Activated naive CD8-positive, alpha-beta T cell (primary cell): Measurements from ENCODE around the gene SERHL2.
"Not testable (repeated sequence)": the region's sequence is repeated elsewhere in the genome, so short reads cannot be mapped to it uniquely, and the experiment has no call there.

Experiments
- H3K27ac Mint-ChIP-seq: one replicate; pipeline ENCODE4 v1.8.0; 2021; ENCODE audit warnings: mixed read lengths
- H3K27me3 Mint-ChIP-seq: one replicate; pipeline ENCODE4 v1.8.0; 2021; ENCODE audit warnings: mixed read lengths
- H3K36me3 Mint-ChIP-seq: one replicate; pipeline ENCODE4 v1.8.0; 2021; ENCODE audit warnings: mixed read lengths
- H3K4me1 Mint-ChIP-seq: one replicate; pipeline ENCODE4 v1.8.0; 2021; ENCODE audit warnings: low read depth, mixed read lengths
- H3K4me3 Mint-ChIP-seq: one replicate; pipeline ENCODE4 v1.8.0; 2021; ENCODE audit warnings: mild to moderate bottlenecking, mixed read lengths
- H3K9me3 Mint-ChIP-seq: one replicate; pipeline ENCODE4 v1.8.0; 2021; ENCODE audit warnings: low read depth, mixed read lengths

Gene SERHL2

GRCh38 chr22:42577623-42578240, 24.0 kb downstream of the SERHL2 start:
- Mint-ChIP-seq H3K27ac (no peak overlapping the region), H3K4me3 (no peak overlapping the region)

GRCh38 chr22:42580040-42580439, 26.3 kb downstream of the SERHL2 start:
- not testable (repeated sequence) for H3K4me1 Mint-ChIP-seq
- H3K4me3 Mint-ChIP-seq = peak overlapping the region; percentile 61

More at GRCh38 chr22:42577623-42578240, 24.0 kb downstream of the SERHL2 start:
- no peaks in the 10 kb centered on the region for H3K27me3 Mint-ChIP-seq
- peaks cover 6% of the 10 kb centered on the region for H3K36me3 Mint-ChIP-seq
- peaks cover 9% of the 10 kb centered on the region for H3K4me1 Mint-ChIP-seq
- no peaks in the 10 kb centered on the region for H3K9me3 Mint-ChIP-seq

GRCh38 chr22:42581194-42581761, 27.5 kb downstream of the SERHL2 start:
- H3K4me1 Mint-ChIP-seq, H3K27me3 Mint-ChIP-seq, H3K9me3 Mint-ChIP-seq, H3K36me3 Mint-ChIP-seq: not testable (repeated sequence)
- Mint-ChIP-seq H3K27ac (peak overlapping the region; percentile 97), H3K4me3 (peak overlapping the region; percentile 97)

More at GRCh38 chr22:42580040-42580439, 26.3 kb downstream of the SERHL2 start:
- not testable (repeated sequence) for H3K36me3 Mint-ChIP-seq, H3K27ac Mint-ChIP-seq, H3K27me3 Mint-ChIP-seq, H3K9me3 Mint-ChIP-seq

GRCh38 chr22:42581762-42582716, 28.3 kb downstream of the SERHL2 start:
- peak overlapping the region; percentile 97 for H3K4me3 Mint-ChIP-seq
- H3K4me1 Mint-ChIP-seq = peaks cover 9% of the 10 kb centered on the region
- H3K9me3 Mint-ChIP-seq = no peaks in the 10 kb centered on the region
- peak overlapping the region; percentile 97 for H3K27ac Mint-ChIP-seq
- H3K36me3 Mint-ChIP-seq = peaks cover 8% of the 10 kb centered on the region
- no peaks in the 10 kb centered on the region for H3K27me3 Mint-ChIP-seq

- H3K36me3 Mint-ChIP-seq = peaks cover 11% of the 10 kb centered on the region
- peak overlapping the region; percentile 91 for H3K4me3 Mint-ChIP-seq
- H3K9me3 Mint-ChIP-seq = no peaks in the 10 kb centered on the region
- H3K4me1 Mint-ChIP-seq = peaks cover 9% of the 10 kb centered on the region
- H3K27me3 Mint-ChIP-seq = no peaks in the 10 kb centered on the region
- no peak overlapping the region for H3K27ac Mint-ChIP-seq
Observed at GRCh38 chr22:42582987-42583386, 29.2 kb downstream of the SERHL2 start.

GRCh38 chr22:42584364-42584940, 30.7 kb downstream of the SERHL2 start:
- H3K9me3 Mint-ChIP-seq = no peaks in the 10 kb centered on the region
- H3K27me3 Mint-ChIP-seq = no peaks in the 10 kb centered on the region
- H3K4me3 Mint-ChIP-seq = no peak overlapping the region
- H3K36me3 Mint-ChIP-seq = peaks cover 11% of the 10 kb centered on the region
- no peak overlapping the region for H3K27ac Mint-ChIP-seq
- peaks cover 9% of the 10 kb centered on the region for H3K4me1 Mint-ChIP-seq

GRCh38 chr22:42585096-42585495, 31.3 kb downstream of the SERHL2 start:
- H3K4me1 Mint-ChIP-seq = peaks cover 9% of the 10 kb centered on the region
- no peaks in the 10 kb centered on the region for H3K27me3 Mint-ChIP-seq
- H3K36me3 Mint-ChIP-seq = peaks cover 11% of the 10 kb centered on the region
- no peaks in the 10 kb centered on the region for H3K9me3 Mint-ChIP-seq
- H3K4me3 Mint-ChIP-seq = no peak overlapping the region
- no peak overlapping the region for H3K27ac Mint-ChIP-seq

- no peak overlapping the region for H3K27ac Mint-ChIP-seq
- peaks cover 8% of the 10 kb centered on the region for H3K4me1 Mint-ChIP-seq
- H3K36me3 Mint-ChIP-seq = peaks cover 7% of the 10 kb centered on the region
- H3K27me3 Mint-ChIP-seq = no peaks in the 10 kb centered on the region
- no peaks in the 10 kb centered on the region for H3K9me3 Mint-ChIP-seq
- no peak overlapping the region for H3K4me3 Mint-ChIP-seq
Observed at GRCh38 chr22:42586381-42586780, 32.6 kb downstream of the SERHL2 start.

- H3K9me3 Mint-ChIP-seq = no peaks in the 10 kb centered on the region
- no peaks in the 10 kb centered on the region for H3K27me3 Mint-ChIP-seq
- H3K4me3 Mint-ChIP-seq = no peak overlapping the region
- no peak overlapping the region for H3K27ac Mint-ChIP-seq
- peaks cover 5% of the 10 kb centered on the region for H3K36me3 Mint-ChIP-seq
- H3K4me1 Mint-ChIP-seq = no peaks in the 10 kb centered on the region
Observed at GRCh38 chr22:42587588-42588175, 33.9 kb downstream of the SERHL2 start.

- Mint-ChIP-seq H3K9me3 (no peaks in the 10 kb centered on the region), H3K4me3 (no peak overlapping the region), H3K27me3 (no peaks in the 10 kb centered on the region), H3K4me1 (no peaks in the 10 kb centered on the region), H3K36me3 (peaks cover 2% of the 10 kb centered on the region), H3K27ac (peak overlapping the region; percentile 16)
Observed at GRCh38 chr22:42591987-42592386, 38.2 kb downstream of the SERHL2 start.

- no peaks in the 10 kb centered on the region for H3K9me3 Mint-ChIP-seq
- peaks cover 5% of the 10 kb centered on the region for H3K4me1 Mint-ChIP-seq
- H3K27ac Mint-ChIP-seq = peak overlapping the region; percentile 34
- H3K27me3 Mint-ChIP-seq = no peaks in the 10 kb centered on the region
- no peak overlapping the region for H3K4me3 Mint-ChIP-seq
- no peaks in the 10 kb centered on the region for H3K36me3 Mint-ChIP-seq
Observed at GRCh38 chr22:42595434-42595833, 41.7 kb downstream of the SERHL2 start.

GRCh38 chr22:42596336-42596735, 42.6 kb downstream of the SERHL2 start:
- Mint-ChIP-seq H3K9me3 (no peaks in the 10 kb centered on the region), H3K4me3 (no peak overlapping the region), H3K27ac (peak overlapping the region; percentile 22), H3K4me1 (peaks cover 5% of the 10 kb centered on the region), H3K36me3 (no peaks in the 10 kb centered on the region), H3K27me3 (no peaks in the 10 kb centered on the region)

GRCh38 chr22:42596863-42597530, 43.2 kb downstream of the SERHL2 start:
- Mint-ChIP-seq H3K4me1 (peaks cover 9% of the 10 kb centered on the region), H3K4me3 (no peak overlapping the region), H3K27me3 (no peaks in the 10 kb centered on the region), H3K36me3 (peaks cover 3% of the 10 kb centered on the region), H3K9me3 (no peaks in the 10 kb centered on the region), H3K27ac (no peak overlapping the region)

GRCh38 chr22:42601879-42602465, 48.2 kb downstream of the SERHL2 start:
- Mint-ChIP-seq H3K9me3 (no peaks in the 10 kb centered on the region), H3K4me3 (no peak overlapping the region), H3K4me1 (peaks cover 36% of the 10 kb centered on the region), H3K27me3 (no peaks in the 10 kb centered on the region), H3K36me3 (peaks cover 5% of the 10 kb centered on the region), H3K27ac (peak overlapping the region; percentile 50)
